ENCODE measurements around the gene CLPTM1L.

DNA sequence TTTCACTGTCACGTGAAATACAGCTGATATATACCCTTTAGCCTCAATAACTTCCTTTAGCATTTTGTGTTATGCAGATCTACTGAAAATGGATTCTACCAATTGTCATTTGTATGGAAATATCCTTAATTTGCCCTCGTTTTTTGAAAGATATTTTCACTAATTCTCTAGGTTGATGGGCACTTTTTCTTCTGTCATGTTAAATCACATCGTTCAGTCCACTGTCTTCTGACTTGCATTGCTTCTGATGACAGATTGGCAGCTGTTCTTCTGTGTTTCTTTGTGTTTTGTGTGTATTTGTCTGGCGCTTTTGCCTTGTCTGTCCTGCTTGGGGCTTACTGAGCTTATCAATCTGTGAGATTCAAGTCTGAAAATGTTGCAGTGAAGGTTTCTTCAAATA, 9.7 kb upstream of the CLPTM1L start:
- TF ChIP-seq, protein P1, sequence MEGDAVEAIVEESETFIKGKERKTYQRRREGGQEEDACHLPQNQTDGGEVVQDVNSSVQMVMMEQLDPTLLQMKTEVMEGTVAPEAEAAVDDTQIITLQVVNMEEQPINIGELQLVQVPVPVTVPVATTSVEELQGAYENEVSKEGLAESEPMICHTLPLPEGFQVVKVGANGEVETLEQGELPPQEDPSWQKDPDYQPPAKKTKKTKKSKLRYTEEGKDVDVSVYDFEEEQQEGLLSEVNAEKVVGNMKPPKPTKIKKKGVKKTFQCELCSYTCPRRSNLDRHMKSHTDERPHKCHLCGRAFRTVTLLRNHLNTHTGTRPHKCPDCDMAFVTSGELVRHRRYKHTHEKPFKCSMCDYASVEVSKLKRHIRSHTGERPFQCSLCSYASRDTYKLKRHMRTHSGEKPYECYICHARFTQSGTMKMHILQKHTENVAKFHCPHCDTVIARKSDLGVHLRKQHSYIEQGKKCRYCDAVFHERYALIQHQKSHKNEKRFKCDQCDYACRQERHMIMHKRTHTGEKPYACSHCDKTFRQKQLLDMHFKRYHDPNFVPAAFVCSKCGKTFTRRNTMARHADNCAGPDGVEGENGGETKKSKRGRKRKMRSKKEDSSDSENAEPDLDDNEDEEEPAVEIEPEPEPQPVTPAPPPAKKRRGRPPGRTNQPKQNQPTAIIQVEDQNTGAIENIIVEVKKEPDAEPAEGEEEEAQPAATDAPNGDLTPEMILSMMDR (IDR thresholded peaks at IDR 0.05; ENCODE audit: insufficient read depth, low read depth, low read length), result no peak
- no peak for TF ChIP-seq EZH2 (IDR thresholded peaks at IDR 0.05; ENCODE audit: insufficient read depth, low read length)

Data from astrocyte (in vitro differentiated cells and primary cell).